ENCODE measurements around the gene PLPP2.
"Not testable (repeated sequence)": the region's sequence is repeated elsewhere in the genome, so short reads cannot be mapped to it uniquely, and the experiment has no call there.

Gene PLPP2

DNA sequence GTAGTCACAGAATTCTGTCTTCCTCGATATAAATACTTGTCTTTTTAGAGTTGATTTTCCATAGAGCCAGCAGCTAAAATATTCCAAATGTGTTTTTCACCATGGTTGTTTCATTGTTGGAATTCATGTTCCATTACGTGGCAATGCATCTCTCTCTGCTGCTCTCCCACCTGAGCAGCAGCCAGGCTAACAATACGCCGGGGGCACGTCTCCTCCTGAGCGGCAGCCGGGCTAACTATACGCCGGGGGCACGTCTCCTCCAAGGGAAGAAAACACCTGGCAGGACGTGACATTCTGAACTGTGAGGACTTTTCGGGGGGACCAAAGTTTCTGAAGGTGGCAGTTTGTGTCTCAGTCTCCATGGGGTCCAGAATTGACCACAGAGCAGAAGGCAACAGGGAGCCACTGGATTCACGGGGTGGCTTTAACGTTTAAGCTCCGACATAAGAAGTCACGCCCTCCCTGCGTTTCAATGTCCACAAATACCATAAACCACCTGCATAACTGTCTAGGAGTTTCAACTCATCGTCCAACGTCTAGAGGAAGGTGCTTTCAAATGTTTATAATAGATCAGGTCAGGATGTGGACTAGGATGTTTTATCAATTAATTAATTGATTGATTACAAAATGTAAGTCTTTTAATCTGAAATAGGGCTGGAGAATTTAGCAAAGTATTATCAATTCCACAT, 15.1 kb downstream of the PLPP2 start:
- no peaks in the 10 kb centered on the region for H3K9me3 Mint-ChIP-seq
- TF ChIP-seq, protein P1, sequence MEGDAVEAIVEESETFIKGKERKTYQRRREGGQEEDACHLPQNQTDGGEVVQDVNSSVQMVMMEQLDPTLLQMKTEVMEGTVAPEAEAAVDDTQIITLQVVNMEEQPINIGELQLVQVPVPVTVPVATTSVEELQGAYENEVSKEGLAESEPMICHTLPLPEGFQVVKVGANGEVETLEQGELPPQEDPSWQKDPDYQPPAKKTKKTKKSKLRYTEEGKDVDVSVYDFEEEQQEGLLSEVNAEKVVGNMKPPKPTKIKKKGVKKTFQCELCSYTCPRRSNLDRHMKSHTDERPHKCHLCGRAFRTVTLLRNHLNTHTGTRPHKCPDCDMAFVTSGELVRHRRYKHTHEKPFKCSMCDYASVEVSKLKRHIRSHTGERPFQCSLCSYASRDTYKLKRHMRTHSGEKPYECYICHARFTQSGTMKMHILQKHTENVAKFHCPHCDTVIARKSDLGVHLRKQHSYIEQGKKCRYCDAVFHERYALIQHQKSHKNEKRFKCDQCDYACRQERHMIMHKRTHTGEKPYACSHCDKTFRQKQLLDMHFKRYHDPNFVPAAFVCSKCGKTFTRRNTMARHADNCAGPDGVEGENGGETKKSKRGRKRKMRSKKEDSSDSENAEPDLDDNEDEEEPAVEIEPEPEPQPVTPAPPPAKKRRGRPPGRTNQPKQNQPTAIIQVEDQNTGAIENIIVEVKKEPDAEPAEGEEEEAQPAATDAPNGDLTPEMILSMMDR (IDR thresholded peaks at IDR 0.05) = no peak
- no peak overlapping the region for H3K4me3 Mint-ChIP-seq
- no peak overlapping the region for H3K27ac Mint-ChIP-seq
- H3K36me3 Mint-ChIP-seq (ENCODE audit: low read depth) = no peaks in the 10 kb centered on the region
- H3K27me3 Mint-ChIP-seq (ENCODE audit: low read depth, poor library complexity) = peaks cover 33% of the 10 kb centered on the region
- DNase-seq = no peak
- H3K4me1 Mint-ChIP-seq = no peaks in the 10 kb centered on the region

DNA sequence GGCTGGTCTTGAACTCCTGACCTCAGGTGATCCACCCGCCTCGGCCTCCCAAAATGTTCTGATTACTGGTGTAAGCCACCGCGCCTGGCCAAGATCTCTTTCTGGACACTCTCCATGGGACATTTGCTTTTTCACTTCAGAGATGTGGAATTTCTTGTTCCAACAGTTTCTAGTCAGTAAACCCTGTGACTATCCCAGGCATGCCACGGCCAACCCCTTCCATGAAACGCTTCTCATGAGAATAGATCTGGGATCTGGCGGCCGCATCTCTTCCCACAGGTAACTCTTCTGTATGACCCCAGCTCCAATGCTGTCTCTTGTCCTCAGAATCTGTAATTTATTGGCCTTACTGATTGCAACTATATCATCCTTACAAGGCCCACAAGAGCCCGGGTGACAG, 16.2 kb downstream of the PLPP2 start:
- no peak for DNase-seq
- Mint-ChIP-seq H3K36me3 (ENCODE audit: low read depth) (no peaks in the 10 kb centered on the region), H3K9me3 (no peaks in the 10 kb centered on the region), H3K27me3 (ENCODE audit: low read depth, poor library complexity) (peaks cover 37% of the 10 kb centered on the region), H3K27ac (no peak overlapping the region), H3K4me1 (no peaks in the 10 kb centered on the region), H3K4me3 (no peak overlapping the region)
- TF ChIP-seq, protein P1 (IDR thresholded peaks at IDR 0.05) = no peak

- Mint-ChIP-seq H3K9me3 (no peaks in the 10 kb centered on the region), H3K4me1 (no peaks in the 10 kb centered on the region), H3K27me3 (ENCODE audit: low read depth, poor library complexity) (peaks cover 41% of the 10 kb centered on the region), H3K4me3 (no peak overlapping the region), H3K27ac (no peak overlapping the region), H3K36me3 (ENCODE audit: low read depth) (no peaks in the 10 kb centered on the region)
- DNase-seq = no peak
- TF ChIP-seq, protein P1 (IDR thresholded peaks at IDR 0.05) = no peak
Observed at GRCh38 chr19:273393-273792, 17.8 kb downstream of the PLPP2 start.

DNA sequence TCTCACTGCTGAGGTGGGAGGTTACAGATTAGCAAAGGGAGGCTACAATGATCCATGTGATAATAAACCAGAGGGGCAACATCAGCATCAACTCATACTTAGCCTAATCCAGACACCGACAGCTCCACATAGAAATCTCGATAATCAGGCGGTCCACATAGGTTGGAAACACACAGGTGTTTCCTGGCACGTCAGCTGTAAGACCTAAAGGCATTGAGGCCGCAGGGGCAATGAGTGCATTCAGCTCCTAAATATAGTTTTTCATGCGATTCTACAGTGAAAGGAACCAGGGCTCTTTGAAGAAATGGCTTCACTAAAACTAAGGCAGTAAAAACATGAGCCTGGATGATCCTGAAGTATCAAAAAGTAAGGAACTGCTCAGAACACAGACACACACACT, 19.3 kb downstream of the PLPP2 start:
- no peaks in the 10 kb centered on the region for H3K9me3 Mint-ChIP-seq
- TF ChIP-seq, protein P1 (IDR thresholded peaks at IDR 0.05) = no peak
- no peak overlapping the region for H3K27ac Mint-ChIP-seq
- H3K36me3 Mint-ChIP-seq (ENCODE audit: low read depth) = no peaks in the 10 kb centered on the region
- peaks cover 50% of the 10 kb centered on the region for H3K27me3 Mint-ChIP-seq (ENCODE audit: low read depth, poor library complexity)
- no peaks in the 10 kb centered on the region for H3K4me1 Mint-ChIP-seq
- DNase-seq = no peak
- no peak overlapping the region for H3K4me3 Mint-ChIP-seq

- H3K27me3 Mint-ChIP-seq (ENCODE audit: low read depth, poor library complexity) = peaks cover 50% of the 10 kb centered on the region
- not testable (repeated sequence) for H3K36me3 Mint-ChIP-seq (ENCODE audit: low read depth); H3K27ac Mint-ChIP-seq; H3K4me3 Mint-ChIP-seq; H3K9me3 Mint-ChIP-seq; H3K4me1 Mint-ChIP-seq; DNase-seq
Observed at GRCh38 chr19:270766-271318, 20.4 kb downstream of the PLPP2 start.

DNA sequence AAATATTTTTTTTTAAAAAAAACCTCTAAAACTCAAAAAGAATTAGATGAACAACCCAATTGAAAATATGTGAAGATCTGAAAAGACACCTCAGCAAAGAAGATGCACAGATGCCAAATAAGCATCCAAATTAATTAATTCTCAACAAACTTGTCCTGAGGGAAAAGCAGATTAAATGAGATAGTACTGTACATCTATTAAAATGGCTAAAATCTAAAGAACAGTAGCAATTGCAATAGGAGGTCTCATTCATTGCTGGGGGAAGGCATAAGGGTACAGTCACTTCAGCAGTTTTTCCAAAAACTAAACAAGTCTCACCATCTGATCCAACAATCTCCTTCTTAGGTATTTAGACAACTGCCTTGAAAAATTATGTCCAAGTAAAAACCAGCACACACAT, 22.0 kb downstream of the PLPP2 start:
- no peak overlapping the region for H3K27ac Mint-ChIP-seq
- no peaks in the 10 kb centered on the region for H3K4me1 Mint-ChIP-seq
- TF ChIP-seq, protein P1 (IDR thresholded peaks at IDR 0.05) = no peak
- no peaks in the 10 kb centered on the region for H3K9me3 Mint-ChIP-seq
- H3K36me3 Mint-ChIP-seq (ENCODE audit: low read depth) = no peaks in the 10 kb centered on the region
- H3K27me3 Mint-ChIP-seq (ENCODE audit: low read depth, poor library complexity) = peaks cover 64% of the 10 kb centered on the region
- no peak overlapping the region for H3K4me3 Mint-ChIP-seq
- no peak for DNase-seq
